Thyroid gland (tissue), 4 donors: ENCODE measurements around the gene STEAP4.

ENCODE experiments used
- CTCF ChIP-seq, 6 experiments: fragments of 200-600 bp in 3 of 6; fragments of 450-650 bp in 3 of 6; sonication (generic) in 3 of 6; IDR thresholded peaks; one replicate each; pipeline ENCODE4 v1.5.1; 2016 to 2019; ENCODE audit warnings: antibody characterized with exemption in 6 of 6, mild to moderate bottlenecking in 2 of 6, inconsistent platforms in 1 of 6, moderate library complexity in 1 of 6
- POLR2A ChIP-seq, 2 donors: fragments of 450-650 bp; IDR thresholded peaks; one replicate each; pipeline ENCODE4 v1.6.1; 2017; ENCODE audit warnings: antibody characterized with exemption in 2 of 2, mild to moderate bottlenecking in 2 of 2, moderate library complexity in 1 of 2

- TF ChIP-seq CTCF (IDR thresholded peaks at IDR 0.05) (no peak), POLR2A (IDR thresholded peaks at IDR 0.05) (no peak)
Observed at GRCh38 chr7:88300401-88300945, 6.2 kb downstream of the STEAP4 start.
